Measurements from ENCODE around the gene CCR4. TPM values are rescaled to one million over a fixed set of nuclear protein-coding genes. Genes with fewer than 3 reads are reported as not detected.
A peak's percentile ranks its signal among the peaks of the same experiment; 100 is the strongest.
"Not testable (repeated sequence)": the region's sequence is repeated elsewhere in the genome, so short reads cannot be mapped to it uniquely, and the experiment has no call there.

CCR4 gene
- total RNA-seq, 3 donors from 2014 or later, result 65.3 to 131 (median 86.3) TPM

DNA sequence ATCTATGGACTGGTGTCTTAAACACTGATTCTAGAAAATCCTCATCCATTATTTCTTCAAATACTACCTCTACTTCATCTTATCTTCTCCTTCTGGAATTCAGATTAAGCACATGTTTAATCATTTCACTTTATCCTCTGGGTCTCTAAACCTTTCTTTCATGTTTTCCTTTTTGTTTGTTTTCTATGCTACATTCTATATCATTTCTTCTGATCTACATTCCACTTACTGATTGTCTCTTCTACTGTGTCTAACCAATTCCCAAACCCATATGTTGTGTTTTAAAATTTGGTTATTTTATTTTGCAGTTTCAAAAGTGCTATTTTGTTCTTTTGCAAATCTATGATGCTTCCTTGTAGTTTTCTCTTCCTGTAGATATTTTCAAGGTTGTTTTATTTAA is 31.7 kb downstream of the CCR4 start:
- Mint-ChIP-seq H3K27me3 (ENCODE audit: low read depth) (no peaks in the 10 kb centered on the region), H3K4me1 (ENCODE audit: low read depth) (peaks cover 5% of the 10 kb centered on the region), H3K4me3 (no peak overlapping the region), H3K36me3 (ENCODE audit: insufficient read depth) (no peaks in the 10 kb centered on the region), H3K9me3 (no peaks in the 10 kb centered on the region)
- no peak for DNase-seq
- no peak for ATAC-seq

DNA sequence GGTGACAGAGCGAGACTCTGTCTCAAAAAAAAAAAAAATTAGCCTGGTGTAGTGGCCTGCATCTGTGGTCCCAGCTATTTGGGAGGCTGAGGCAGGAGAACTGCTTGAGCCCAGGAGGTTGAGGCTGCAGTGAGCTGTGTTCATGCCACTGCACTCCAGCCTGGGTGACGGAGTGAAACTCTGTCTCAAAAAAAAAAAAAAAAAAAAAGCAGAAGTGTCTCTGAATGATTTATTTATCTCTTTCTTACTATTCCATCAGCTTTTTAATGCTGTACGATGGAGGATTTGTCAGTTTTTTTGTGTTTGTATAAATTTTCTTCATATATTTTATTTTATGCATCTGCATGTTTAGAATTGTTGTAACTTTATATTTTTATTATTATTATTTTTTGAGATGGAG is 33.5 kb downstream of the CCR4 start:
- H3K9me3 Mint-ChIP-seq; ATAC-seq; H3K4me3 Mint-ChIP-seq; H3K36me3 Mint-ChIP-seq (ENCODE audit: insufficient read depth); DNase-seq; H3K27me3 Mint-ChIP-seq (ENCODE audit: low read depth): not testable (repeated sequence)
- H3K4me1 Mint-ChIP-seq (ENCODE audit: low read depth), result peaks cover 14% of the 10 kb centered on the region

DNA sequence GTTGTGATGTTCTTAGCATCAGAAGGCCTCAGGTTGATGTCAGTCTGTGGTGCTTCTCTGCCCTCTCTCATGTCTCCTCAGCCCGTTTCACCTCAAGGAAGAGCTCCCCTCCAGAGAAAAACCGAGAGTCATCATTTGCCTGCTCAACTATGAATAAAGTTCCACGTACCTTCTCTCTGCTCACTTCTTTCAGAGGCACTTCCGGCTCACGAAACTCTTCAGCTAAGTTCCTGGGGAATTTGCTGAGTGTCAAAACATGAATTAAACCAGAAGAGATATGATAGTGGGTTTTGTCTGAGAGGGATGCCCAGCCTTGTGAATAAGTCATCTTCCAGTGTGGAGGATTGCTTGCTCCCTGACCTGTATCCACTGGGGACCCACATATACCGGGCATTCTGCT is 37.7 kb downstream of the CCR4 start:
- Mint-ChIP-seq H3K4me1 (ENCODE audit: low read depth) (peaks cover 40% of the 10 kb centered on the region), H3K4me3 (peak overlapping the region; percentile 20), H3K9me3 (no peaks in the 10 kb centered on the region), H3K36me3 (ENCODE audit: insufficient read depth) (peaks cover 3% of the 10 kb centered on the region), H3K27me3 (ENCODE audit: low read depth) (no peaks in the 10 kb centered on the region)
- ATAC-seq (no peak), DNase-seq (no peak)

DNA sequence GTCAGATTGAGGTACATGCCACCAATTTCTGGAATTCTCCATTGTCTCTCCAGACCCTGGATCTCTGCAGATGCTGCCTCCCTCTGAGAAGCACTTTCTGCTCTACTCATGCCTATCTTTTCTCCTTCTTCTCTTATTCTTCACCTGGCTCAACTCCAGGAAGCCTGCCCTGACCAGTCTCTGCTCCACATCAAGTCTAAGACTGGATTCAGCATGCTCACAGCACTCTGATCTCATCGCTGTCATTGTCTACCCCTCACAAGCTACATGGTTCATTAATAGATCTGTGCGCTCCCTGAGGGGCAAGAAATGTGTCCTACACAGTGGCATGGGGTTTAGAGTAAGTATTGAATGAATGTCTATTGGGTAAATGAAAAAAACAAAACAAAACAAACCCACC is 38.7 kb downstream of the CCR4 start:
- no peak for ATAC-seq
- peaks cover 45% of the 10 kb centered on the region for H3K4me1 Mint-ChIP-seq (ENCODE audit: low read depth)
- H3K4me3 Mint-ChIP-seq, result no peak overlapping the region
- DNase-seq, result no peak
- H3K9me3 Mint-ChIP-seq, result no peaks in the 10 kb centered on the region
- peaks cover 5% of the 10 kb centered on the region for H3K36me3 Mint-ChIP-seq (ENCODE audit: insufficient read depth)
- H3K27me3 Mint-ChIP-seq (ENCODE audit: low read depth), result no peaks in the 10 kb centered on the region

DNA sequence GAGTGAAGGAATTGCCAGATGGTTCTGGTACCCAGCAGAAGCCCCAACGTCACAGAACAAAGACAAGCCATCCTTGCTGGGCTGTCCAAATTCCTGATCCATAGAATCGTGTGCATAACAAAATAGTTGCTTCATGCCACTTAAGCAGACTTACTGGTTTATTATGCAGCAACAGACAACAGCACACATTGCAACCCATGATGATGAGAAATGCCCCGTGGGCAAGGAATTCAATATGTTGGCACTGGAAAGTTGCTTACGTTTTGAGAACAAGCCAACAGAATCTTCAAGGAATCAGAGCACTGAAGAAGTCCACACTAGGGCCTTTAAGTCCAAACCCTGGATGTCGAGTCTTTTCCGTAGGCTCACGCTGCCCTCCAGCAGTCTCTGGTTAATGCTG is 40.3 kb downstream of the CCR4 start:
- DNase-seq (no peak), ATAC-seq (no peak)
- Mint-ChIP-seq H3K9me3 (no peaks in the 10 kb centered on the region), H3K27me3 (ENCODE audit: low read depth) (no peaks in the 10 kb centered on the region), H3K4me3 (peak overlapping the region; percentile 66), H3K36me3 (ENCODE audit: insufficient read depth) (peaks cover 11% of the 10 kb centered on the region), H3K4me1 (ENCODE audit: low read depth) (peaks cover 61% of the 10 kb centered on the region)

DNA sequence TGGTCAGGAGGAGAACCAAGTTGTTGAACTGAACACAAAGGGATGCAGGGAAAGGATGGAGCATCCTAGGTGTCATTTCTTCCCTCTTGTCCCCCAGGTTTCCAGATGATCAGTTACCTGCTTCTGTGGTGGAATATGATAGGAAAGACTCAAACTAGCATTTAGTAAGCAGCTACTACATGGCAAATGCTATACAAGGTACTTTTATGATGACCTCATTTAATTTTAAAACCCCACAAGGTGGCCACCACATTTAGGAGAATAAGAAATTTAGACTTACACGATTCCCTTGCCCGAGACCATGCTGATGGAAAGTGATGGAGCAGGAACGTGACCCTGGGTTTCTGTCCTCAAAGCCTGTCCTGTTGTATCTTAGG is 40.9 kb downstream of the CCR4 start:
- H3K36me3 Mint-ChIP-seq (ENCODE audit: insufficient read depth), result peaks cover 13% of the 10 kb centered on the region
- ATAC-seq (peak; percentile 14 to 17), DNase-seq (no peak)
- peaks cover 65% of the 10 kb centered on the region for H3K4me1 Mint-ChIP-seq (ENCODE audit: low read depth)
- H3K4me3 Mint-ChIP-seq, result peak overlapping the region; percentile 66
- no peaks in the 10 kb centered on the region for H3K9me3 Mint-ChIP-seq
- H3K27me3 Mint-ChIP-seq (ENCODE audit: low read depth), result no peaks in the 10 kb centered on the region

DNA sequence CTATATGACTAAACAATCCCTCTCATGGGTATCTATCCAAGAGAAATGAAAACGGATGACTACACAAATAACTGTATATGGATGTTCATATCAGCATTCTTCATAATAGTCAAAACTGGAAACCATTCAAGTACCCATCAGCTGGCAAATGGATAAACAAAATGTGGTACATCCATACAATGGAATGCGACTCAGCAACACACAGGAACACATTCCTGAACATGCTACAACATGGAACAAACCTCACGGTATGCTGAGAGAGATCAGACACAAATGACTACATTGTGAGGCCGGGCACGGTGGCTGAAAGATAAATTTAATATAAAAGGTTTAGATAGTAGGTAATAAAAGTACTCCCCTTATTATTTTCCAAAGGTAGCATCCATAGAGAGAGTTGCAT is 42.6 kb downstream of the CCR4 start:
- peaks cover 18% of the 10 kb centered on the region for H3K36me3 Mint-ChIP-seq (ENCODE audit: insufficient read depth)
- H3K4me3 Mint-ChIP-seq, result no peak overlapping the region

DNA sequence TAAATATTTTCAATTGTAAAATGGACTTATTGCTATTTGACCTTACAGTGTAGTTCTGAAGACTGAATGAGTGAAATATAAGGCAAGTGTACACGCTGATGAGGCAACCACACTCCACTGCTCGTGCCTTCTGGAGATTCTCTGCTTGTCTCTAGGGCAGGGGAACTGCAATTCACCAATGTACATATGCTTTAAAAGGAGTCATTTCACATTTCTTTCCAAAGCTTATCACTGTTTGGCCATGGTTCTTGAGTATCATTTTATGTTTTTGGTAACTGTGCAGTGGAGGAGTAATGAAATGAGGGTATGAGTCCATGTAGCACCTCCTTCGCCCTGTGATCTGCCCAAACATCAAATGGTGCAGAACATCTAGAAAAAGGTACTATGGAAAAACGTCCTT is 43.7 kb downstream of the CCR4 start:
- no peak for DNase-seq
- H3K9me3 Mint-ChIP-seq, result no peaks in the 10 kb centered on the region
- no peak overlapping the region for H3K4me3 Mint-ChIP-seq
- no peak for ATAC-seq
- H3K4me1 Mint-ChIP-seq (ENCODE audit: low read depth), result peaks cover 74% of the 10 kb centered on the region
- no peaks in the 10 kb centered on the region for H3K27me3 Mint-ChIP-seq (ENCODE audit: low read depth)
- H3K36me3 Mint-ChIP-seq (ENCODE audit: insufficient read depth), result peaks cover 23% of the 10 kb centered on the region

More for the DNA sequence above, 42.6 kb downstream of the CCR4 start:
- Mint-ChIP-seq H3K27me3 (ENCODE audit: low read depth) (no peaks in the 10 kb centered on the region), H3K9me3 (no peaks in the 10 kb centered on the region), H3K4me1 (ENCODE audit: low read depth) (peaks cover 74% of the 10 kb centered on the region)
- DNase-seq (no peak), ATAC-seq (no peak)

DNA sequence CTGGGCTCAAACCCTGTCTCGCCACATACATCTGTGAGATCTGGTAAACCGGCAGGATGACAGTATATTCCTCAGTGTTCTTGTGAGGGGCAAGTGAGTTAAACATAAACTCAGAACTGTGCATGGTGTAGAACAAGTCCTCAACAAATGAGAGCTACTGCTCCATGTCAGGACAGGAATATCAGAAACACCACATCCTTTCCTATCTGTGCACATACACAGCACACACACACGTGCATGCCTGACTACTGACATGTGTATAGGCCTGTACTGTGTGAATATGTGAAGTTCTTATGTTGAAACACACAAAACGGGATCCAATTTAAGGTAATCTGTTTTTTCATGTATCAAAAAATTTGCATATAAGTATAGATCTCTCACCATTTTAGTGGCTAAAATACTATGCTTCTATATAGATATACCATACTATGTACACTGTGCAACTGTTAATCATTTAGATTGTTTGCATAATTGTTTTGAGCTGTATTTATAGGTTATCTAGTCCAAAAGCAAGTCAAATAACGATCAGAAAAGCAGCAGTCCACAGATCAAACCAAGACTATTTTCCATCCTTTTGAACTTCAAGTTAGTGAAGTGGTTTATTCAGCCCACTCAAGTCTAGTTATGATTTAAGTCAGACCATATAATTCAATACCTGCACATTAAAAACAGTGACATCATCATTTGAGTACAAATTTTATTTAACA is 44.8 kb downstream of the CCR4 start:
- DNase-seq (no peak), ATAC-seq (peak; percentile 25 to 36)
- Mint-ChIP-seq H3K36me3 (ENCODE audit: insufficient read depth) (peaks cover 29% of the 10 kb centered on the region), H3K4me3 (no peak overlapping the region), H3K9me3 (no peaks in the 10 kb centered on the region), H3K4me1 (ENCODE audit: low read depth) (peaks cover 76% of the 10 kb centered on the region), H3K27me3 (ENCODE audit: low read depth) (no peaks in the 10 kb centered on the region)

DNA sequence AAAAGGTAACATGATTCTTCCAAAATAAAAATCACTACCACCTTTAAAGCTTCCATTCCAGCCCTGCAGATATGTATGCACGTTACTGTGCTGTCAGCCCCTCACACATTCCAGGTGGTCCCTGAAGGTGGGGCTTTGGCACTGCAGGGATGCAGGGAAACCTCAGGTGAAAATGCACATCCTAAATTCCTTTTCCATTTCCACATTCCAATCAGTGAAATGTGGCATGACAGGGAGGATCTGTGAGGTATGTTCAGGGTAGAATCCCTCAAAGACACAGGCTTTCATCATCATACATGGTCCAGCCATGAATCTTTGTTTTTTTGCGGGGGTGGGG is 45.3 kb downstream of the CCR4 start:
- Mint-ChIP-seq H3K4me3 (peak overlapping the region; percentile 41), H3K36me3 (ENCODE audit: insufficient read depth) (peaks cover 33% of the 10 kb centered on the region)
- no peak for DNase-seq

DNA sequence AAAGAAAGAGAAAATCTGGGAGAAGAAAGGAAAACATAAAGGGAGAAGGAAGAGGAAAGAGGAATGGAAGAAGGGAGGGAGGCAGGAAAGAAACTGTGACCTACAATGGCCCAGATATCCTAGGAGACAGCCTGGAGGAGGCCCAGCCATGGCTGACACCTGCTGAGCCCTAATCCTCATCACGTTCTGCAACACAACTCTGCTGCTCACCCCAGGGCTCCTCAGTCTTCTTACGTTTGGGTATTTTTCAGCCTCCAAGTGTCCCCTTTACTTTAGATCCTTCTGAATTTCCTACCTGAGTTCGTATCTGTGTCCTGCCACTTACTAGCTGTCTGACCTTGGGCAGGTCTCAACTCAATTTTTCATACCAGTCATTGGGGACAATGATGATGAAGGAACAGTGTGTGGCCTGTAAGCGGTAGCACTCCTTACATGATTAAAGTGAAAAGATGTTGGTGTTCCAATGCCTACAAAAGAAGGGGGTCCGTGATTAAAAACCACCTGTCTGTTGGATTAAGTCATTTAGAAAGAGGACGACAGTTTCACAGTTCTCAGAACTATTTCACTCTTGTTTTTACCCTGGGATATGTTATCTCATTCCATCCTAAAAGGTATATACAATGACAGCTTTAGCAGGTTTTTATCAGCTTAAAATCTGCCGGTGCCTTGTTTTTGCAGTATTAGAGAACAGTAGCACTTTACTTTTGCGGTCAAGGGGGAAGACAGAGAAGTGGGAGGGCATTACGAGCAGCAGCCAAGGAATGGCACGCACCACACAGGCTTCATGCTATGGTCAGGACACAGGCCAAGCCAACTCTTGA is 47.4 kb downstream of the CCR4 start:
- DNase-seq (no peak), ATAC-seq (peak; percentile 56 to 61)
- Mint-ChIP-seq H3K4me1 (ENCODE audit: low read depth) (peaks cover 77% of the 10 kb centered on the region), H3K27me3 (ENCODE audit: low read depth) (no peaks in the 10 kb centered on the region), H3K9me3 (no peaks in the 10 kb centered on the region), H3K36me3 (ENCODE audit: insufficient read depth) (peaks cover 42% of the 10 kb centered on the region), H3K4me3 (peak overlapping the region; percentile 4)

More for the DNA sequence above, 45.3 kb downstream of the CCR4 start:
- peaks cover 80% of the 10 kb centered on the region for H3K4me1 Mint-ChIP-seq (ENCODE audit: low read depth)
- ATAC-seq, result no peak
- H3K27me3 Mint-ChIP-seq (ENCODE audit: low read depth), result no peaks in the 10 kb centered on the region
- H3K9me3 Mint-ChIP-seq, result no peaks in the 10 kb centered on the region

DNA sequence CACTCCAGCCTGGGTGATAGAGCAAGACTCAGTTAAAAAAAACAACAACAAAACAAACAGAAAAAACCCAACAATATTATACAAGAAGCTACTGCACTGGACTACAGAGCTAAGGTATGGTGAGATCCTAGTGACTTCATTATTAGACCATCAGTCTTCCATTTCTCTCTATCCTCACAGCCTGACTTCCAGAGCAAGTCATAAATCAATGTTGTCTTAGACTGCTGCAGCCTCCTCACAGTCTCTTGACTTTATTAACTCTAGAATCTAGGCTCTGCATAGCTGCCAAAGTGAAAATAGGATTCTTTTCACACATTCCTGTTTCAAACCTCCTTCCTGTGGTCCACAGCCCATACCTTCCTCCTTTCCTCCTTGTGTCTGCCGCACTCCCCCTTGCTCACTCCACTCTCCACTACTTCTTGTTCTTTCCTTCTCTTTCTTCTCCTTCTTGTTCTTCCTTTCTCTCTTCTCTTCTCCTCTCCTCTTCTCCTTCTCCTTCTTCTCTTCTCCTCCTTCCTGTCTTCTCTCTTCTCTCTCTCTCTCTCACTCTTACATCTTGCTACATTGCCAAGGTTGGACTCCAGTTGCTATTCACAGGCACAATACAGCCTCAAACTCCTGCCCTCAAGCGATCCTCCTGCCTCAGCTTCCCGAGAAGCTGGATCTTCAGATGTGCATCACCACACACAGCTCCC is 49.4 kb downstream of the CCR4 start:
- Mint-ChIP-seq H3K4me3 (no peak overlapping the region), H3K4me1 (ENCODE audit: low read depth) (peaks cover 69% of the 10 kb centered on the region), H3K36me3 (ENCODE audit: insufficient read depth) (peaks cover 52% of the 10 kb centered on the region), H3K9me3 (no peaks in the 10 kb centered on the region), H3K27me3 (ENCODE audit: low read depth) (no peaks in the 10 kb centered on the region)
- DNase-seq (no peak), ATAC-seq (no peak)

DNA sequence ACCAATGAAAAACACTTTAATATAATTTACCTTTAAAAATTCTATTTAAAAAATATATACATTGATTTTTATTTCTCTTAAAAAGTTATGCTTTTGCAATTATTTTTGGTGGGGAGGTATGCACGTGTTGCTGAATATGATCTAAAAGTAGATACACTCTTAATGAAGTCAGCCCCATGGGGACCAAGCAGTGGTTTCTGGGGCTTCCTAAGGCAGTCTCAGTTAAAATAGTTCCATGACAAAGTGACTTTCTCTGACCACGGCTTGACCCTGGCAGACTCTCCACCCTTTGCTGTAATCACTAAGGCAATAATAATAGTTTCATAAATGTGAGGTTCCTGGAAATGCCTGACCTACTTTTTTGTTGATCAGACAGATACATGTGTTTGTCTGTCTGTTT is 50.4 kb downstream of the CCR4 start:
- no peaks in the 10 kb centered on the region for H3K9me3 Mint-ChIP-seq
- H3K4me1 Mint-ChIP-seq (ENCODE audit: low read depth), result peaks cover 67% of the 10 kb centered on the region
- DNase-seq (no peak), ATAC-seq (peak in 1 of 2 donors; percentile 18)
- H3K27me3 Mint-ChIP-seq (ENCODE audit: low read depth), result no peaks in the 10 kb centered on the region
- H3K4me3 Mint-ChIP-seq, result no peak overlapping the region
- peaks cover 46% of the 10 kb centered on the region for H3K36me3 Mint-ChIP-seq (ENCODE audit: insufficient read depth)

DNA sequence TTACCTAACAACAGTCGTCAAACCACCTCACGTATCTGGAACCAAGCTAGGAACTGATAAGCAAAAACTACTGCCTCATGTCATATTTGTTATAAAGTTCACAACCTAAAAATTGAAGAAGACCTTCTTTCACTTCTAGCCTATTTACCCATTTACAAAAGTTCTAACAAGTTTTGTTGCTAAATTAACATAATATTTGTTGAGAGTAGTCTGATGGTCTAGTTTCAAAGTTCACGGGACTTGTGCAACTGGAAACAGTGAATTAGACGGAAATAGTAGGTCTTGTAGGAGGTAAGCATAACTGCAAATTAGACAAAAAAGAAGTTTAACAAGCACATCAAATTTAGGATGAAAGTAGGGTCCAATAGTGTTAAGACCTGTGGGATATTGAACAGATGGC is 51.9 kb downstream of the CCR4 start:
- peaks cover 72% of the 10 kb centered on the region for H3K4me1 Mint-ChIP-seq (ENCODE audit: low read depth)
- H3K27me3 Mint-ChIP-seq (ENCODE audit: low read depth), result no peaks in the 10 kb centered on the region
- H3K36me3 Mint-ChIP-seq (ENCODE audit: insufficient read depth), result peaks cover 46% of the 10 kb centered on the region
- H3K9me3 Mint-ChIP-seq, result no peaks in the 10 kb centered on the region
- no peak overlapping the region for H3K4me3 Mint-ChIP-seq
- DNase-seq (no peak), ATAC-seq (no peak)
